ENCODE data around the gene IL27RA.

Gene IL27RA

DNA sequence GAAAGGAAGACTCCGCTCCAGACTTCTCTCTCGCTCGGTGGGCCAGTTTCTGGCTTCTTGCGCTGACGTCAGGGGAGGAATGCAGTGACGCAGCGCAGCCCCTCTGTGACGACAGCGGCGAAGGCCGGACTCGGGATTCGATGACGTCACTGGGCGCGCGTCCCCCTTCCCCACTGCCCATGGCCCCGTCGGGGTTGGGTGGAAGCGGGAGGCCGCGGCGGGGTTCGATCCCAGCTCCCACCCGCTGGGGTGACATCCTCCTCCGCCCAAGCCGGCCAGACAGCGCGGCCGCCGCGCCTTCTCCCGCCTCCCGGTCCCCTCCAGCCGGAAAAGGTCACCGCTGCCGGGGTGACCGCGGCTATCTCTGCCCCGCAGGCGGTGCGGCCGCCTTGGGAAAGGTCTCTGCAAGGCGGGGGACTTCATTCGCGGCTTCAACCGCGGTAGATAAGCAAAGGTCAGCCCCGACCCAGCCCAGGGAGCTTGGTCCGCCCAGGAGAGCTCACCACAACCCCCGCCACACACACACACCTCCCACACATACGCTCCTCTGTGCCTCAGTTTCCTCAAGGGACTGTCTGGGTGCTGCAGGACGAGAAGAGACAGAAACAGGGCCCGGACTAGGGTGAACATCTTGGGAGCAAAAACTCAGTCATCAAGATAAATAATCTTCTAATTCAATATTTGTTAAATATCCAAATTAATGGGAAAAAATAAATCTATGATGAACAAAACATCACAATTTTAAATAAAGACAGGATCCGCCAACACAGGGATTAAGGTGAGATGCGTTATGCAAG lies 24.6 kb upstream of the IL27RA start (continued):
- TF ChIP-seq ZNF544 (tag by site-specific recombination; IDR thresholded peaks at IDR 0.05), result no peak
- TF ChIP-seq, protein P1, sequence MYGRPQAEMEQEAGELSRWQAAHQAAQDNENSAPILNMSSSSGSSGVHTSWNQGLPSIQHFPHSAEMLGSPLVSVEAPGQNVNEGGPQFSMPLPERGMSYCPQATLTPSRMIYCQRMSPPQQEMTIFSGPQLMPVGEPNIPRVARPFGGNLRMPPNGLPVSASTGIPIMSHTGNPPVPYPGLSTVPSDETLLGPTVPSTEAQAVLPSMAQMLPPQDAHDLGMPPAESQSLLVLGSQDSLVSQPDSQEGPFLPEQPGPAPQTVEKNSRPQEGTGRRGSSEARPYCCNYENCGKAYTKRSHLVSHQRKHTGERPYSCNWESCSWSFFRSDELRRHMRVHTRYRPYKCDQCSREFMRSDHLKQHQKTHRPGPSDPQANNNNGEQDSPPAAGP (tag by site-specific recombination; IDR thresholded peaks at IDR 0.05), result peak; percentile 99
- no peak for TF ChIP-seq ZNF529 (tag by site-specific recombination; IDR thresholded peaks at IDR 0.05; ENCODE audit: insufficient replicate concordance)
- TF ChIP-seq, protein P2, sequence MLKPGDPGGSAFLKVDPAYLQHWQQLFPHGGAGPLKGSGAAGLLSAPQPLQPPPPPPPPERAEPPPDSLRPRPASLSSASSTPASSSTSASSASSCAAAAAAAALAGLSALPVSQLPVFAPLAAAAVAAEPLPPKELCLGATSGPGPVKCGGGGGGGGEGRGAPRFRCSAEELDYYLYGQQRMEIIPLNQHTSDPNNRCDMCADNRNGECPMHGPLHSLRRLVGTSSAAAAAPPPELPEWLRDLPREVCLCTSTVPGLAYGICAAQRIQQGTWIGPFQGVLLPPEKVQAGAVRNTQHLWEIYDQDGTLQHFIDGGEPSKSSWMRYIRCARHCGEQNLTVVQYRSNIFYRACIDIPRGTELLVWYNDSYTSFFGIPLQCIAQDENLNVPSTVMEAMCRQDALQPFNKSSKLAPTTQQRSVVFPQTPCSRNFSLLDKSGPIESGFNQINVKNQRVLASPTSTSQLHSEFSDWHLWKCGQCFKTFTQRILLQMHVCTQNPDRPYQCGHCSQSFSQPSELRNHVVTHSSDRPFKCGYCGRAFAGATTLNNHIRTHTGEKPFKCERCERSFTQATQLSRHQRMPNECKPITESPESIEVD (tag by site-specific recombination; IDR thresholded peaks at IDR 0.05), result peak; percentile 33; the same call in 1 of the 2 replicates
- TF ChIP-seq GFI1B (tag by site-specific recombination; IDR thresholded peaks at IDR 0.05), result no peak; the same call in 1 of the 2 replicates
- peak; percentile 92 for TF ChIP-seq ZSCAN23 (tag by site-specific recombination; IDR thresholded peaks at IDR 0.05)
- peak; percentile 95 for TF ChIP-seq ZBTB17 (tag by site-specific recombination; IDR thresholded peaks at IDR 0.05)
- peak; percentile 97; the same call in 1 of the 2 replicates for TF ChIP-seq ZNF23 (tag by site-specific recombination; IDR thresholded peaks at IDR 0.05; ENCODE audit: borderline replicate concordance)
- peak; percentile 93 for TF ChIP-seq ZNF610 (tag by site-specific recombination; IDR thresholded peaks at IDR 0.05; ENCODE audit: borderline replicate concordance)
- TF ChIP-seq, protein P3, sequence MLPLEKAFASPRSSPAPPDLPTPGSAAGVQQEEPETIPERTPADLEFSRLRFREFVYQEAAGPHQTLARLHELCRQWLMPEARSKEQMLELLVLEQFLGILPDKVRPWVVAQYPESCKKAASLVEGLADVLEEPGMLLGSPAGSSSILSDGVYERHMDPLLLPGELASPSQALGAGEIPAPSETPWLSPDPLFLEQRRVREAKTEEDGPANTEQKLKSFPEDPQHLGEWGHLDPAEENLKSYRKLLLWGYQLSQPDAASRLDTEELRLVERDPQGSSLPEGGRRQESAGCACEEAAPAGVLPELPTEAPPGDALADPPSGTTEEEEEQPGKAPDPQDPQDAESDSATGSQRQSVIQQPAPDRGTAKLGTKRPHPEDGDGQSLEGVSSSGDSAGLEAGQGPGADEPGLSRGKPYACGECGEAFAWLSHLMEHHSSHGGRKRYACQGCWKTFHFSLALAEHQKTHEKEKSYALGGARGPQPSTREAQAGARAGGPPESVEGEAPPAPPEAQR (tag by site-specific recombination; IDR thresholded peaks at IDR 0.05), result peak; percentile 69; the same call in 1 of the 2 replicates
- TF ChIP-seq ZNF404 (tag by site-specific recombination; IDR thresholded peaks at IDR 0.05), result no peak; the same call in 1 of the 2 replicates
- TF ChIP-seq, protein P4, sequence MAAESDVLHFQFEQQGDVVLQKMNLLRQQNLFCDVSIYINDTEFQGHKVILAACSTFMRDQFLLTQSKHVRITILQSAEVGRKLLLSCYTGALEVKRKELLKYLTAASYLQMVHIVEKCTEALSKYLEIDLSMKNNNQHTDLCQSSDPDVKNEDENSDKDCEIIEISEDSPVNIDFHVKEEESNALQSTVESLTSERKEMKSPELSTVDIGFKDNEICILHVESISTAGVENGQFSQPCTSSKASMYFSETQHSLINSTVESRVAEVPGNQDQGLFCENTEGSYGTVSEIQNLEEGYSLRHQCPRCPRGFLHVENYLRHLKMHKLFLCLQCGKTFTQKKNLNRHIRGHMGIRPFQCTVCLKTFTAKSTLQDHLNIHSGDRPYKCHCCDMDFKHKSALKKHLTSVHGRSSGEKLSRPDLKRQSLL (tag by site-specific recombination; IDR thresholded peaks at IDR 0.05), result no peak
- TF ChIP-seq, protein P5, sequence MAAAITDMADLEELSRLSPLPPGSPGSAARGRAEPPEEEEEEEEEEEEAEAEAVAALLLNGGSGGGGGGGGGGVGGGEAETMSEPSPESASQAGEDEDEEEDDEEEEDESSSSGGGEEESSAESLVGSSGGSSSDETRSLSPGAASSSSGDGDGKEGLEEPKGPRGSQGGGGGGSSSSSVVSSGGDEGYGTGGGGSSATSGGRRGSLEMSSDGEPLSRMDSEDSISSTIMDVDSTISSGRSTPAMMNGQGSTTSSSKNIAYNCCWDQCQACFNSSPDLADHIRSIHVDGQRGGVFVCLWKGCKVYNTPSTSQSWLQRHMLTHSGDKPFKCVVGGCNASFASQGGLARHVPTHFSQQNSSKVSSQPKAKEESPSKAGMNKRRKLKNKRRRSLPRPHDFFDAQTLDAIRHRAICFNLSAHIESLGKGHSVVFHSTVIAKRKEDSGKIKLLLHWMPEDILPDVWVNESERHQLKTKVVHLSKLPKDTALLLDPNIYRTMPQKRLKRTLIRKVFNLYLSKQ (tag by site-specific recombination; IDR thresholded peaks at IDR 0.05; ENCODE audit: borderline replicate concordance), result no peak
- TF ChIP-seq, protein P6, sequence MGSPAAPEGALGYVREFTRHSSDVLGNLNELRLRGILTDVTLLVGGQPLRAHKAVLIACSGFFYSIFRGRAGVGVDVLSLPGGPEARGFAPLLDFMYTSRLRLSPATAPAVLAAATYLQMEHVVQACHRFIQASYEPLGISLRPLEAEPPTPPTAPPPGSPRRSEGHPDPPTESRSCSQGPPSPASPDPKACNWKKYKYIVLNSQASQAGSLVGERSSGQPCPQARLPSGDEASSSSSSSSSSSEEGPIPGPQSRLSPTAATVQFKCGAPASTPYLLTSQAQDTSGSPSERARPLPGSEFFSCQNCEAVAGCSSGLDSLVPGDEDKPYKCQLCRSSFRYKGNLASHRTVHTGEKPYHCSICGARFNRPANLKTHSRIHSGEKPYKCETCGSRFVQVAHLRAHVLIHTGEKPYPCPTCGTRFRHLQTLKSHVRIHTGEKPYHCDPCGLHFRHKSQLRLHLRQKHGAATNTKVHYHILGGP (tag by site-specific recombination; IDR thresholded peaks at IDR 0.05), result no peak
- TF ChIP-seq, protein P7, sequence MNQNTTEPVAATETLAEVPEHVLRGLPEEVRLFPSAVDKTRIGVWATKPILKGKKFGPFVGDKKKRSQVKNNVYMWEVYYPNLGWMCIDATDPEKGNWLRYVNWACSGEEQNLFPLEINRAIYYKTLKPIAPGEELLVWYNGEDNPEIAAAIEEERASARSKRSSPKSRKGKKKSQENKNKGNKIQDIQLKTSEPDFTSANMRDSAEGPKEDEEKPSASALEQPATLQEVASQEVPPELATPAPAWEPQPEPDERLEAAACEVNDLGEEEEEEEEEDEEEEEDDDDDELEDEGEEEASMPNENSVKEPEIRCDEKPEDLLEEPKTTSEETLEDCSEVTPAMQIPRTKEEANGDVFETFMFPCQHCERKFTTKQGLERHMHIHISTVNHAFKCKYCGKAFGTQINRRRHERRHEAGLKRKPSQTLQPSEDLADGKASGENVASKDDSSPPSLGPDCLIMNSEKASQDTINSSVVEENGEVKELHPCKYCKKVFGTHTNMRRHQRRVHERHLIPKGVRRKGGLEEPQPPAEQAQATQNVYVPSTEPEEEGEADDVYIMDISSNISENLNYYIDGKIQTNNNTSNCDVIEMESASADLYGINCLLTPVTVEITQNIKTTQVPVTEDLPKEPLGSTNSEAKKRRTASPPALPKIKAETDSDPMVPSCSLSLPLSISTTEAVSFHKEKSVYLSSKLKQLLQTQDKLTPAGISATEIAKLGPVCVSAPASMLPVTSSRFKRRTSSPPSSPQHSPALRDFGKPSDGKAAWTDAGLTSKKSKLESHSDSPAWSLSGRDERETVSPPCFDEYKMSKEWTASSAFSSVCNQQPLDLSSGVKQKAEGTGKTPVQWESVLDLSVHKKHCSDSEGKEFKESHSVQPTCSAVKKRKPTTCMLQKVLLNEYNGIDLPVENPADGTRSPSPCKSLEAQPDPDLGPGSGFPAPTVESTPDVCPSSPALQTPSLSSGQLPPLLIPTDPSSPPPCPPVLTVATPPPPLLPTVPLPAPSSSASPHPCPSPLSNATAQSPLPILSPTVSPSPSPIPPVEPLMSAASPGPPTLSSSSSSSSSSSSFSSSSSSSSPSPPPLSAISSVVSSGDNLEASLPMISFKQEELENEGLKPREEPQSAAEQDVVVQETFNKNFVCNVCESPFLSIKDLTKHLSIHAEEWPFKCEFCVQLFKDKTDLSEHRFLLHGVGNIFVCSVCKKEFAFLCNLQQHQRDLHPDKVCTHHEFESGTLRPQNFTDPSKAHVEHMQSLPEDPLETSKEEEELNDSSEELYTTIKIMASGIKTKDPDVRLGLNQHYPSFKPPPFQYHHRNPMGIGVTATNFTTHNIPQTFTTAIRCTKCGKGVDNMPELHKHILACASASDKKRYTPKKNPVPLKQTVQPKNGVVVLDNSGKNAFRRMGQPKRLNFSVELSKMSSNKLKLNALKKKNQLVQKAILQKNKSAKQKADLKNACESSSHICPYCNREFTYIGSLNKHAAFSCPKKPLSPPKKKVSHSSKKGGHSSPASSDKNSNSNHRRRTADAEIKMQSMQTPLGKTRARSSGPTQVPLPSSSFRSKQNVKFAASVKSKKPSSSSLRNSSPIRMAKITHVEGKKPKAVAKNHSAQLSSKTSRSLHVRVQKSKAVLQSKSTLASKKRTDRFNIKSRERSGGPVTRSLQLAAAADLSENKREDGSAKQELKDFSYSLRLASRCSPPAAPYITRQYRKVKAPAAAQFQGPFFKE (tag by site-specific recombination; IDR thresholded peaks at IDR 0.05; ENCODE audit: borderline replicate concordance), result no peak
- no peak for TF ChIP-seq ZNF830 (tag by site-specific recombination; IDR thresholded peaks at IDR 0.05; ENCODE audit: low read depth)
- TF ChIP-seq, protein P8, sequence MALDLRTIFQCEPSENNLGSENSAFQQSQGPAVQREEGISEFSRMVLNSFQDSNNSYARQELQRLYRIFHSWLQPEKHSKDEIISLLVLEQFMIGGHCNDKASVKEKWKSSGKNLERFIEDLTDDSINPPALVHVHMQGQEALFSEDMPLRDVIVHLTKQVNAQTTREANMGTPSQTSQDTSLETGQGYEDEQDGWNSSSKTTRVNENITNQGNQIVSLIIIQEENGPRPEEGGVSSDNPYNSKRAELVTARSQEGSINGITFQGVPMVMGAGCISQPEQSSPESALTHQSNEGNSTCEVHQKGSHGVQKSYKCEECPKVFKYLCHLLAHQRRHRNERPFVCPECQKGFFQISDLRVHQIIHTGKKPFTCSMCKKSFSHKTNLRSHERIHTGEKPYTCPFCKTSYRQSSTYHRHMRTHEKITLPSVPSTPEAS (tag by site-specific recombination; IDR thresholded peaks at IDR 0.05), result peak; percentile 65
- peak; percentile 89 for TF ChIP-seq GLI4 (tag by site-specific recombination; IDR thresholded peaks at IDR 0.05)
- no peak for TF ChIP-seq ZFP3 (tag by site-specific recombination; IDR thresholded peaks at IDR 0.05; ENCODE audit: low read depth)
- TF ChIP-seq ZNF514 (tag by site-specific recombination; IDR thresholded peaks at IDR 0.05), result no peak
- peak; percentile 98; the same call in 1 of the 2 replicates for TF ChIP-seq ZNF391 (tag by site-specific recombination; IDR thresholded peaks at IDR 0.05; ENCODE audit: borderline replicate concordance, low read depth)
- peak; percentile 79 for TF ChIP-seq KLF1 (tag by site-specific recombination; IDR thresholded peaks at IDR 0.05)

Data from HEK293 (cell line).